Measurements from ENCODE around the gene ST3GAL4.

Gene ST3GAL4

DNA sequence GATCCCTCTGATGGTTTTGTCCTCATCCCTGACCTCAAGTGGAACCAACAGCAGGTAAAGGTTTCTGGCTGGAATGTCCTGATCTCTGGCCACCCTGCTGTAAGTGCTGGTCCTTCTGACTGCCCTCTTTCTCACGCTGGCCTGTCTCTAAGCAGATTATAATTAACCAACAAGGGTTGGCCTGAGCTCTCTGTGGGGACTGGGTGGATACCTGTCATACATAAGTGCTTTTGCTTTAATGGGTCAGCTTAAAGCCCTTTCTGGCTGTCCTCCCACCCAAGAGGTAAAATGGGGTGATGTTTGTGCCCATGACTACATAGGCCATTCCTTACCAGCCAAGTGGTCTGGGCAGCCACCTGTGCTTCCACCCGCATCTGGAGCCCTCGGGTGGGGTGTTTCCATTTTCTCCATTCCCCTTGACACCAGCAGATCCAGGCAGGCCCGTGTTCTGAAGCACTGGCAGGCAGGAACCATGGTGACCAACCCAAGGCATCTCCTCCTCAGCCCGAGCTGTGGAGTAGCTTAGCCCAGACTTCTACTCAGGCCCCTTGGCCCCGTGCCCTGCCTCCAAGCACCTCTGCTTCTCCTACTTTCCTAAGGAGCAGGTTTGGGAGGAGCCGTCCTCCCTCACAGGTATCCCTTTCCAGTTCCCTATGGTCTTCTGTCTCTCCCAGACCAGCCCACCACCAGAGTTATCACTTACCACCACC is 17.0 kb upstream of the ST3GAL4 start:
- TF ChIP-seq CTCF (IDR thresholded peaks at IDR 0.05) = no peak

- TF ChIP-seq CTCF (IDR thresholded peaks at IDR 0.05) = no peak
Observed at GRCh38 chr11:126339073-126339862, 16.2 kb upstream of the ST3GAL4 start.

GRCh38 chr11:126339863-126340434 is 15.5 kb upstream of the ST3GAL4 start:
- TF ChIP-seq CTCF (IDR thresholded peaks at IDR 0.05) = no peak

DNA sequence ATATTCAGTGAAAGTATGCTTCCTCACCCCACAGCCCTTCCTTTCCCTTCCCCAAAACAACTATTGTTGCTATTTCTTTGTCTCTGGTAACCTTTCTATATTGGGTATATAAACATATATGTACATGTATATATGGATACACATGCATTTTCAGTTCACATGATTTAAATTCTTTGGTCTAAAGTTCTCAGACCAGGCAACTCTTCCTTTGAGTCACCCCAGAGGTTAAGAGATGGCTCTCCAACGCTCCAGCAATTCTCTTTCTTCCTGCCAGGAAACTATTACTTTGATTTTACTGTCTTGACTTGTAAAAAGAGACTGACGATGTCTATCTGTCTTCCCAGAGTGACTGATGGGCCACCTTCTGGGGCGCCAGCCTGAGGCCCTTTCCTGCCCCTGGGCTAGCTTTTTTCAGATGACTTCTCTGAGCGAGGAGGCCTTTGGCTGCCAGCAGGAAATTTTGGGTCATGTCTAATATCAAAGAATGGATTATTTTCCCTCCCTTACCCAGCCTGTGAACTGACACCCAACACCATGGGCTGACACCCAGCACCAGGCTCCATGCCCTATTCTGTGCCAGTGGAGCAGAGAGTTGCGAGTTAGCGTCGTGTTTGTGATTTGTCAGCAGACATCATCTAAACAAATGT is 14.4 kb upstream of the ST3GAL4 start:
- no peak for TF ChIP-seq CTCF (IDR thresholded peaks at IDR 0.05)

GRCh38 chr11:126341760-126342161 is 13.7 kb upstream of the ST3GAL4 start:
- no peak for TF ChIP-seq CTCF (IDR thresholded peaks at IDR 0.05)

DNA sequence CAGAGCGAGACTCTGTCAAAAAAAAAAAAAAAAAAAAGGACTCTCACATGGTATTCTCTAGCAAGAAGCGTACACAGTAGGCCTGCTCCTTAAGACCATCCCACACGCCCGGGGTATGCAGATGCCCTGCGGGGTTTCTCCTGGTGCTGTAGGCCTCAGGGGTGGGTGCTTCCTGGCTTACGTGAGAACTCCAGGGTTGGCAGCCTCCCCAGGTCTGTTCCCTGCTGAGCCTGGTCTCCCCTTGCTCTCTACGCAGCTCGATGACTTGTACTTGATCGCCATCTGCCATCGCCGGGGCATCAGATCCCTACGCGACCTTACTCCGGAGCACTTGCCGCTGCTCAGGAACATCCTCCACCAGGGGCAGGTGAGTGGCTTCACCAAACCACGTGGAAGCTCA is 12.4 kb upstream of the ST3GAL4 start:
- TF ChIP-seq CTCF (IDR thresholded peaks at IDR 0.05) = no peak

Measured in LNCAP (cell line).